ENCODE measurements around the gene STT3A.

DNA sequence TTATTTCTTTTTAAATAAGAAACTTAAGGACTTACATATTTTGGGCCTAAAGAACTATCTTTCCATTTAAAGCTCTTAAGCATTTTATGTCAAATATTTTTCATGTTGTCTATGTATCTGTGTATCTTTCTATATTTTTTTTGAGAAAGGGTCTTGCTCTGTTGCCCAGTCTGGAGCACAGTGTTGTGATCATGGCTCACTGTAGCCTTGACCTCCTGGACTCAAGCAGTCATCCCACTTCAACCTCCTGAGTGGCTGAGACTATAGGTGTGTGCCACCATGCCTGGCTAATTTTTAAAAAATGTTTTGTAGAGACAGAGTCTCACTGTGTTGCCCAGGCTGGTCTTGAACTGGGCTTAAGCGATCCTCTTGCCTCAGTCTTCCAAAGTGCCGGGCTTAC is 8.0 kb downstream of the STT3A start:
- TF ChIP-seq, protein P1, sequence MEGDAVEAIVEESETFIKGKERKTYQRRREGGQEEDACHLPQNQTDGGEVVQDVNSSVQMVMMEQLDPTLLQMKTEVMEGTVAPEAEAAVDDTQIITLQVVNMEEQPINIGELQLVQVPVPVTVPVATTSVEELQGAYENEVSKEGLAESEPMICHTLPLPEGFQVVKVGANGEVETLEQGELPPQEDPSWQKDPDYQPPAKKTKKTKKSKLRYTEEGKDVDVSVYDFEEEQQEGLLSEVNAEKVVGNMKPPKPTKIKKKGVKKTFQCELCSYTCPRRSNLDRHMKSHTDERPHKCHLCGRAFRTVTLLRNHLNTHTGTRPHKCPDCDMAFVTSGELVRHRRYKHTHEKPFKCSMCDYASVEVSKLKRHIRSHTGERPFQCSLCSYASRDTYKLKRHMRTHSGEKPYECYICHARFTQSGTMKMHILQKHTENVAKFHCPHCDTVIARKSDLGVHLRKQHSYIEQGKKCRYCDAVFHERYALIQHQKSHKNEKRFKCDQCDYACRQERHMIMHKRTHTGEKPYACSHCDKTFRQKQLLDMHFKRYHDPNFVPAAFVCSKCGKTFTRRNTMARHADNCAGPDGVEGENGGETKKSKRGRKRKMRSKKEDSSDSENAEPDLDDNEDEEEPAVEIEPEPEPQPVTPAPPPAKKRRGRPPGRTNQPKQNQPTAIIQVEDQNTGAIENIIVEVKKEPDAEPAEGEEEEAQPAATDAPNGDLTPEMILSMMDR (IDR thresholded peaks at IDR 0.05): no peak
- TF ChIP-seq POLR2A (IDR thresholded peaks at IDR 0.05): no peak

Data from testis (tissue), 2 donors.